ENCODE results near the gene SPTBN5. TPM values are rescaled to one million over a fixed set of nuclear protein-coding genes. Genes with fewer than 3 reads are reported as not detected.

SPTBN5 gene
- total and polyA plus RNA-seq, 2 experiments from 2014 or later, result 0.70 to 2.1 TPM

GRCh38 chr15:41849204-41849603 is 44.6 kb downstream of the SPTBN5 start:
- Histone ChIP-seq H3K27me3 (no peaks in the 10 kb centered on the region), H3K9me3 (ENCODE audit: low read depth) (no peaks in the 10 kb centered on the region), H3K36me3 (peaks cover 7% of the 10 kb centered on the region), H3K4me3 (no peak overlapping the region), H3K4me1 (ENCODE audit: low read depth) (no peaks in the 10 kb centered on the region), H3K27ac (no peak overlapping the region)
- no peak for DNase-seq (ENCODE audit: low read depth in 1 of 2, low spot score in 1 of 2)
- no peak for TF ChIP-seq CTCF (IDR thresholded peaks at IDR 0.05; ENCODE audit: low read depth, low read length)

GRCh38 chr15:41848631-41849030 is 45.2 kb downstream of the SPTBN5 start:
- no peak overlapping the region for H3K4me3 ChIP-seq
- peak in 1 of 2 donors; percentile 66 for DNase-seq (ENCODE audit: low read depth in 1 of 2, low spot score in 1 of 2)
- no peak overlapping the region for H3K27ac ChIP-seq
- H3K9me3 ChIP-seq (ENCODE audit: low read depth), result no peaks in the 10 kb centered on the region
- TF ChIP-seq CTCF (IDR thresholded peaks at IDR 0.05; ENCODE audit: low read depth, low read length), result no peak
- H3K27me3 ChIP-seq, result no peaks in the 10 kb centered on the region
- peaks cover 7% of the 10 kb centered on the region for H3K36me3 ChIP-seq
- no peaks in the 10 kb centered on the region for H3K4me1 ChIP-seq (ENCODE audit: low read depth)

- H3K9me3 ChIP-seq (ENCODE audit: low read depth), result no peaks in the 10 kb centered on the region
- no peaks in the 10 kb centered on the region for H3K27me3 ChIP-seq
- H3K27ac ChIP-seq, result no peak overlapping the region
- H3K4me1 ChIP-seq (ENCODE audit: low read depth), result no peaks in the 10 kb centered on the region
- TF ChIP-seq CTCF (IDR thresholded peaks at IDR 0.05; ENCODE audit: low read depth, low read length), result no peak
- DNase-seq (ENCODE audit: low read depth in 1 of 2, low spot score in 1 of 2), result no peak
- no peak overlapping the region for H3K4me3 ChIP-seq
- peaks cover 7% of the 10 kb centered on the region for H3K36me3 ChIP-seq
Measured at GRCh38 chr15:41847981-41848380, 45.9 kb downstream of the SPTBN5 start.

- TF ChIP-seq CTCF (IDR thresholded peaks at IDR 0.05; ENCODE audit: low read depth, low read length), result no peak
- H3K4me1 ChIP-seq (ENCODE audit: low read depth), result no peaks in the 10 kb centered on the region
- H3K27ac ChIP-seq, result no peak overlapping the region
- peaks cover 7% of the 10 kb centered on the region for H3K36me3 ChIP-seq
- H3K9me3 ChIP-seq (ENCODE audit: low read depth), result no peaks in the 10 kb centered on the region
- DNase-seq (ENCODE audit: low read depth in 1 of 2, low spot score in 1 of 2), result no peak
- no peak overlapping the region for H3K4me3 ChIP-seq
- H3K27me3 ChIP-seq, result no peaks in the 10 kb centered on the region
Measured at GRCh38 chr15:41847206-41847605, 46.6 kb downstream of the SPTBN5 start.

- Histone ChIP-seq H3K27ac (no peak overlapping the region), H3K27me3 (no peaks in the 10 kb centered on the region), H3K9me3 (ENCODE audit: low read depth) (no peaks in the 10 kb centered on the region), H3K4me1 (ENCODE audit: low read depth) (no peaks in the 10 kb centered on the region), H3K4me3 (no peak overlapping the region), H3K36me3 (peaks cover 7% of the 10 kb centered on the region)
- no peak for TF ChIP-seq CTCF (IDR thresholded peaks at IDR 0.05; ENCODE audit: low read depth, low read length)
- no peak for DNase-seq (ENCODE audit: low read depth in 1 of 2, low spot score in 1 of 2)
Measured at GRCh38 chr15:41844814-41845213, 49.0 kb downstream of the SPTBN5 start.

GRCh38 chr15:41843571-41843970 is 50.3 kb downstream of the SPTBN5 start:
- H3K27ac ChIP-seq, result no peak overlapping the region
- H3K27me3 ChIP-seq, result no peaks in the 10 kb centered on the region
- DNase-seq (ENCODE audit: low read depth in 1 of 2, low spot score in 1 of 2), result no peak
- no peaks in the 10 kb centered on the region for H3K9me3 ChIP-seq (ENCODE audit: low read depth)
- H3K36me3 ChIP-seq, result peaks cover 7% of the 10 kb centered on the region
- no peaks in the 10 kb centered on the region for H3K4me1 ChIP-seq (ENCODE audit: low read depth)
- H3K4me3 ChIP-seq, result no peak overlapping the region
- TF ChIP-seq CTCF (IDR thresholded peaks at IDR 0.05; ENCODE audit: low read depth, low read length), result no peak
